Activated CD8-positive, alpha-beta memory T cell treated with anti-CD3 and anti-CD28 coated beads for 48 hours (primary cell): ENCODE data around the gene SMARCA2.
A peak's percentile ranks its signal among the peaks of the same experiment; 100 is the strongest.

Source experiments
- DNase-seq, 3 experiments: peaks; one replicate each; pipeline ENCODE4 v3.0.0-alpha.2; 2020; ENCODE audit warnings: low read depth in 2 of 3, low spot score in 2 of 3

Gene SMARCA2

GRCh38 chr9:2015581-2016407, 647 bp downstream of the SMARCA2 start:
- peak; percentile 24 to 43 (median 38) for DNase-seq

- DNase-seq, result peak; percentile 22 to 34 (median 33)
Measured at GRCh38 chr9:2016408-2017330, 1.5 kb downstream of the SMARCA2 start.

GRCh38 chr9:2017331-2018161, 2.4 kb downstream of the SMARCA2 start:
- peak; percentile 17 to 47 (median 36) for DNase-seq

- DNase-seq, result no peak
Measured at GRCh38 chr9:2018162-2018643, 3.1 kb downstream of the SMARCA2 start.

GRCh38 chr9:2018764-2019558, 3.8 kb downstream of the SMARCA2 start:
- no peak for DNase-seq

GRCh38 chr9:2019723-2020122, 4.6 kb downstream of the SMARCA2 start:
- no peak for DNase-seq

- DNase-seq, result no peak
Measured at GRCh38 chr9:2021731-2022130, 6.6 kb downstream of the SMARCA2 start.

GRCh38 chr9:2022560-2022959, 7.4 kb downstream of the SMARCA2 start:
- DNase-seq, result no peak

- DNase-seq, result no peak
Measured at GRCh38 chr9:2023042-2023441, 7.9 kb downstream of the SMARCA2 start.

GRCh38 chr9:2023532-2023931, 8.4 kb downstream of the SMARCA2 start:
- DNase-seq, result no peak

GRCh38 chr9:2024888-2025782, 10.0 kb downstream of the SMARCA2 start:
- no peak for DNase-seq

GRCh38 chr9:2026220-2026997, 11.3 kb downstream of the SMARCA2 start:
- DNase-seq, result no peak

- DNase-seq, result no peak
Measured at GRCh38 chr9:2027543-2028160, 12.5 kb downstream of the SMARCA2 start.

GRCh38 chr9:2028888-2029287, 13.7 kb downstream of the SMARCA2 start:
- no peak for DNase-seq

GRCh38 chr9:2029666-2030170, 14.6 kb downstream of the SMARCA2 start:
- no peak for DNase-seq

GRCh38 chr9:2032234-2032633, 17.1 kb downstream of the SMARCA2 start:
- no peak for DNase-seq

GRCh38 chr9:2036844-2037243, 21.7 kb downstream of the SMARCA2 start:
- no peak for DNase-seq
